SU-DHL-6 (cell line): ENCODE results near the gene SPCS3.

Experiments used
- H2AFZ ChIP-seq: fragments of 200-600 bp; sonication (generic); 2 replicates; pipeline ENCODE4 v1.6.1; 2014; ENCODE audit warnings: low read depth, mild to moderate bottlenecking, moderate library complexity, mixed read lengths, antibody characterized with exemption, low read length; ENCODE audit not compliant: severe bottlenecking
- H3F3A ChIP-seq: fragments of 200-600 bp; shearing (Covaris generic); 2 replicates; pipeline ENCODE4 v1.6.0; 2016; ENCODE audit warnings: antibody characterized with exemption, mild to moderate bottlenecking; ENCODE audit not compliant: insufficient read depth
- H3K27ac ChIP-seq: fragments of 200-600 bp; sonication (generic); 2 replicates; pipeline ENCODE4 v1.5.1; 2016; ENCODE audit warnings: low read depth, mild to moderate bottlenecking, low read length, moderate library complexity, mixed read lengths
- H3K27me3 ChIP-seq: fragments of 200-600 bp; sonication (generic), shearing (Covaris generic); 2 replicates; pipeline ENCODE4 v1.6.0; 2014; ENCODE audit warnings: mild to moderate bottlenecking, low read length
- H3K36me3 ChIP-seq: fragments of 200-600 bp; sonication (generic); 2 replicates; pipeline ENCODE4 v1.6.1; 2014; ENCODE audit warnings: mild to moderate bottlenecking, low read length, mixed read lengths
- H3K4me2 ChIP-seq: fragments of 300-600, 200-600 bp; shearing (Covaris generic), sonication (generic); 2 replicates; pipeline ENCODE4 v1.6.0; 2014; ENCODE audit warnings: low read length, low read depth, mild to moderate bottlenecking; ENCODE audit not compliant: poor library complexity, severe bottlenecking
- H3K4me3 ChIP-seq: fragments of 200-600 bp; sonication (generic); 2 replicates; pipeline ENCODE4 v1.5.1; 2014; ENCODE audit warnings: antibody characterized with exemption, low read length, mild to moderate bottlenecking, mixed read lengths; ENCODE audit not compliant: insufficient read depth, poor library complexity, severe bottlenecking
- H3K79me2 ChIP-seq: fragments of 200-600 bp; sonication (generic); 2 replicates; pipeline ENCODE4 v1.6.1; 2014; ENCODE audit warnings: mild to moderate bottlenecking, low read length, moderate library complexity; ENCODE audit not compliant: insufficient read depth
- H3K9ac ChIP-seq: fragments of 200-600 bp; sonication (generic); 2 replicates; pipeline ENCODE4 v1.7.0; 2014; ENCODE audit warnings: mild to moderate bottlenecking, low read length
- H3K9me2 ChIP-seq: fragments of 200-600 bp; sonication (generic); replicated peaks from 2 replicates; pipeline ENCODE4 v1.6.1; 2014; ENCODE audit warnings: low read length; ENCODE audit not compliant: insufficient read depth
- H3K9me3 ChIP-seq: fragments of 200-600 bp; sonication (generic); 2 replicates; pipeline ENCODE4 v1.6.1; 2014; ENCODE audit warnings: low read length, mixed read lengths; ENCODE audit not compliant: insufficient read depth
- H4K20me1 ChIP-seq: fragments of 200-600 bp; sonication (generic); 2 replicates; pipeline ENCODE4 v1.6.1; 2014; ENCODE audit warnings: low read depth, mild to moderate bottlenecking, antibody characterized with exemption, low read length, moderate library complexity, mixed read lengths
- CTCF ChIP-seq: fragments of 200-600 bp; sonication (generic); IDR thresholded peaks from one replicate; pipeline ENCODE4 v1.5.1; 2017; ENCODE audit warnings: antibody characterized with exemption, mild to moderate bottlenecking, low read length, moderate library complexity; ENCODE audit not compliant: insufficient read depth, poor library complexity, severe bottlenecking
- EZH2phosphoT487 ChIP-seq: fragments of 200-600 bp; sonication (generic), shearing (Covaris generic); conservative IDR thresholded peaks from 2 replicates; pipeline ENCODE4 v1.6.1; 2018; ENCODE audit warnings: mild to moderate bottlenecking, antibody characterized with exemption, low read length, moderate library complexity, mixed read lengths

Gene SPCS3

GRCh38 chr4:176288020-176288419 lies 31.7 kb upstream of the SPCS3 start:
- H3K9me2 ChIP-seq: no peaks in the 10 kb centered on the region
- H3K9ac ChIP-seq: no peak overlapping the region
- H4K20me1 ChIP-seq: no peaks in the 10 kb centered on the region
- no peaks in the 10 kb centered on the region for H3K27me3 ChIP-seq
- no peak overlapping the region for H2AFZ ChIP-seq
- no peak overlapping the region for H3K27ac ChIP-seq
- no peaks in the 10 kb centered on the region for H3K79me2 ChIP-seq
- H3F3A ChIP-seq: no peaks in the 10 kb centered on the region
- no peaks in the 10 kb centered on the region for H3K36me3 ChIP-seq
- no peak for TF ChIP-seq EZH2phosphoT487
- no peak for TF ChIP-seq CTCF
- no peak overlapping the region for H3K4me3 ChIP-seq
- H3K4me2 ChIP-seq: no peak overlapping the region
- no peaks in the 10 kb centered on the region for H3K9me3 ChIP-seq

- H3K4me2 ChIP-seq: no peak overlapping the region
- H2AFZ ChIP-seq: no peak overlapping the region
- H3K4me3 ChIP-seq: no peak overlapping the region
- no peak for TF ChIP-seq EZH2phosphoT487
- no peaks in the 10 kb centered on the region for H3K27me3 ChIP-seq
- H3K9ac ChIP-seq: no peak overlapping the region
- no peak overlapping the region for H3K27ac ChIP-seq
- H4K20me1 ChIP-seq: no peaks in the 10 kb centered on the region
- no peaks in the 10 kb centered on the region for H3F3A ChIP-seq
- H3K36me3 ChIP-seq: no peaks in the 10 kb centered on the region
- H3K9me2 ChIP-seq: no peaks in the 10 kb centered on the region
- H3K9me3 ChIP-seq: no peaks in the 10 kb centered on the region
- H3K79me2 ChIP-seq: no peaks in the 10 kb centered on the region
Observed at GRCh38 chr4:176289561-176289960, 30.2 kb upstream of the SPCS3 start.

GRCh38 chr4:176290520-176290919 lies 29.2 kb upstream of the SPCS3 start:
- H3K4me3 ChIP-seq: no peak overlapping the region
- no peaks in the 10 kb centered on the region for H3K9me2 ChIP-seq
- H3K79me2 ChIP-seq: no peaks in the 10 kb centered on the region
- no peaks in the 10 kb centered on the region for H3K36me3 ChIP-seq
- H3K9ac ChIP-seq: no peak overlapping the region
- TF ChIP-seq CTCF (no peak), EZH2phosphoT487 (no peak)
- no peaks in the 10 kb centered on the region for H3K27me3 ChIP-seq
- no peak overlapping the region for H2AFZ ChIP-seq
- H3K27ac ChIP-seq: no peak overlapping the region
- H3K9me3 ChIP-seq: no peaks in the 10 kb centered on the region
- H3F3A ChIP-seq: no peaks in the 10 kb centered on the region
- no peaks in the 10 kb centered on the region for H4K20me1 ChIP-seq
- no peak overlapping the region for H3K4me2 ChIP-seq

GRCh38 chr4:176291748-176292147 lies 28.0 kb upstream of the SPCS3 start:
- H3K27ac ChIP-seq: no peak overlapping the region
- no peaks in the 10 kb centered on the region for H3F3A ChIP-seq
- TF ChIP-seq CTCF (no peak), EZH2phosphoT487 (no peak)
- H3K4me2 ChIP-seq: no peak overlapping the region
- no peaks in the 10 kb centered on the region for H3K9me2 ChIP-seq
- H3K36me3 ChIP-seq: no peaks in the 10 kb centered on the region
- H3K27me3 ChIP-seq: no peaks in the 10 kb centered on the region
- H3K79me2 ChIP-seq: no peaks in the 10 kb centered on the region
- H3K9ac ChIP-seq: no peak overlapping the region
- H4K20me1 ChIP-seq: no peaks in the 10 kb centered on the region
- no peaks in the 10 kb centered on the region for H3K9me3 ChIP-seq
- no peak overlapping the region for H2AFZ ChIP-seq
- H3K4me3 ChIP-seq: no peak overlapping the region
